ENCODE data around the gene RNF224.
"Not testable (repeated sequence)": the region's sequence is repeated elsewhere in the genome, so short reads cannot be mapped to it uniquely, and the experiment has no call there.

DNA sequence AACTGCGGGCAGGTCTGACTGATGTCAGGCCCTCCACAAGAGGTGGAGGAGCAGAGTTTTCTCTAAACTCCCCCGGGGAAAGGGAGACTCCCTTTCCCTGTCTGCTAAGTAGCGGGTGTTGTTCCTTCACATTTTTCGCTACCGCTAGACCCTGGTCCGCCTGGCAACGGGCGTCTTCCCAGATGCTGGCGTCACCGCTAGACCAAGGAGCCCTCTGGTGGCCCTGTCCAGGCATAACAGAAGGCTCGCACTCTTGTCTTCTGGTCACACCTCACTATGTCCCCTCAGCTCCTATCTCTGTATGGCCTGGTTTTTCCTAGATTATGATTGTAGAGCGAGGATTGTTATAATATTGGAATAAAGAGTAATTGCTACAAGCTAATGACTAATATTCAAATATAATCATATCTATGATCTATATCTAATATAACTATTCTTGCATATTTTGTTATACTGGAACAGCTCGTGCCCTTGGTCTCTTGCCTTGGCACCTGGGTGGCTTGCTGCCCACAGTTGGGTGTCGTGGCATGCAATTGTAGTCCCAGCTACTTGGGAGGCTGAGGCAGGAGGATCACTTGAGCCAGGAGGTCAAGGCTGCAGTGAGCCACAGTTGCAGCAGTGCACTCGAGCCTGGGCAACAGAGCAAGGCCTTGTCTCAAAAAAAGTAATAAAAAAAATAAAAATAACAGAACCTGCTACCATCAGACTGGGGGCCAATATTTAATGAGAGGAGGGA lies 35.0 kb downstream of the RNF224 start:
- TF ChIP-seq, protein P1, sequence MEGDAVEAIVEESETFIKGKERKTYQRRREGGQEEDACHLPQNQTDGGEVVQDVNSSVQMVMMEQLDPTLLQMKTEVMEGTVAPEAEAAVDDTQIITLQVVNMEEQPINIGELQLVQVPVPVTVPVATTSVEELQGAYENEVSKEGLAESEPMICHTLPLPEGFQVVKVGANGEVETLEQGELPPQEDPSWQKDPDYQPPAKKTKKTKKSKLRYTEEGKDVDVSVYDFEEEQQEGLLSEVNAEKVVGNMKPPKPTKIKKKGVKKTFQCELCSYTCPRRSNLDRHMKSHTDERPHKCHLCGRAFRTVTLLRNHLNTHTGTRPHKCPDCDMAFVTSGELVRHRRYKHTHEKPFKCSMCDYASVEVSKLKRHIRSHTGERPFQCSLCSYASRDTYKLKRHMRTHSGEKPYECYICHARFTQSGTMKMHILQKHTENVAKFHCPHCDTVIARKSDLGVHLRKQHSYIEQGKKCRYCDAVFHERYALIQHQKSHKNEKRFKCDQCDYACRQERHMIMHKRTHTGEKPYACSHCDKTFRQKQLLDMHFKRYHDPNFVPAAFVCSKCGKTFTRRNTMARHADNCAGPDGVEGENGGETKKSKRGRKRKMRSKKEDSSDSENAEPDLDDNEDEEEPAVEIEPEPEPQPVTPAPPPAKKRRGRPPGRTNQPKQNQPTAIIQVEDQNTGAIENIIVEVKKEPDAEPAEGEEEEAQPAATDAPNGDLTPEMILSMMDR (IDR thresholded peaks at IDR 0.05; ENCODE audit: insufficient read depth, low read depth, low read length), result peak; percentile 33
- TF ChIP-seq EZH2 (IDR thresholded peaks at IDR 0.05; ENCODE audit: insufficient read depth, low read length), result not testable (repeated sequence)
